Natural killer cell treated with Interleukin-12 subunit alpha and Interleukin-12 subunit beta and Interleukin-15 and Interleukin-18, amount 100 ng/mL, for 72 hours (primary cell): ENCODE data around the gene FBH1. TPM values are rescaled to one million over a fixed set of nuclear protein-coding genes. Genes with fewer than 3 reads are reported as not detected.

Experiments used
- ATAC-seq, 2 donors: fragments of 150-1000 bp; cut with Tn5 transposase in 1 of 2; sonication (Bioruptor Pico), chemical (Tn5 transposase) in 1 of 2; 2 replicates each; pipeline ENCODE4 v1.10.0; 2021
- DNase-seq: peaks from one replicate; pipeline ENCODE4 v3.0.0; 2022; ENCODE audit warnings: low spot score
- H3K27ac Mint-ChIP-seq, 2 donors: 1 replicate in 1 of 2; 2 replicates in 1 of 2; pipeline ENCODE4 v1.8.0; 2022; ENCODE audit warnings: mixed read lengths in 2 of 2, mild to moderate bottlenecking in 1 of 2, moderate library complexity in 1 of 2
- H3K27me3 Mint-ChIP-seq, 2 donors: 1 replicate in 1 of 2; 2 replicates in 1 of 2; pipeline ENCODE4 v1.8.0; 2022; ENCODE audit warnings: mixed read lengths in 2 of 2
- H3K36me3 Mint-ChIP-seq: one replicate; pipeline ENCODE4 v1.8.0; 2022; ENCODE audit warnings: mixed read lengths
- H3K4me1 Mint-ChIP-seq, 2 donors: 1 replicate in 1 of 2; 2 replicates in 1 of 2; pipeline ENCODE4 v1.8.0; 2022; ENCODE audit warnings: low read depth in 2 of 2, mixed read lengths in 2 of 2, mild to moderate bottlenecking in 1 of 2
- H3K4me3 Mint-ChIP-seq: one replicate; pipeline ENCODE4 v1.8.0; 2022; ENCODE audit warnings: mixed read lengths
- H3K9me3 Mint-ChIP-seq: 2 replicates; pipeline ENCODE4 v1.8.0; 2022; ENCODE audit warnings: mixed read lengths
- total RNA-seq, 2 donors: library from RNA; stranded (reverse); gene quantifications; one replicate each; pipeline ENCODE4 v1.2.3, GENCODE V29; 2022

The FBH1 gene
- total RNA-seq, 2 donors from 2014 or later: 65.3 to 99.9 TPM

GRCh38 chr10:5888843-5889623 lies 1.0 kb upstream of the FBH1 start:
- ATAC-seq (peak; percentile 24 to 41), DNase-seq (peak; percentile 72)
- peak overlapping the region; percentile 56 for H3K27ac Mint-ChIP-seq
- H3K9me3 Mint-ChIP-seq: no peaks in the 10 kb centered on the region
- H3K4me1 Mint-ChIP-seq: peaks cover 34 to 40% of the 10 kb centered on the region in 2 donors
- H3K27me3 Mint-ChIP-seq: no peaks in the 10 kb centered on the region
- H3K4me3 Mint-ChIP-seq: peak overlapping the region; percentile 87
- H3K36me3 Mint-ChIP-seq: peaks cover 17% of the 10 kb centered on the region

GRCh38 chr10:5890452-5890915 lies 441 bp downstream of the FBH1 start:
- Mint-ChIP-seq H3K27ac (peak overlapping the region; percentile 48 to 78), H3K4me1 (peaks cover 38 to 45% of the 10 kb centered on the region in 2 donors), H3K9me3 (no peaks in the 10 kb centered on the region), H3K4me3 (peak overlapping the region; percentile 92), H3K36me3 (peaks cover 20% of the 10 kb centered on the region), H3K27me3 (no peaks in the 10 kb centered on the region)
- peak in 1 of 2 donors; percentile 8 for ATAC-seq
- no peak for DNase-seq

GRCh38 chr10:5891009-5891408 lies 966 bp downstream of the FBH1 start:
- Mint-ChIP-seq H3K27me3 (no peaks in the 10 kb centered on the region), H3K27ac (peak overlapping the region; percentile 48 to 78), H3K9me3 (no peaks in the 10 kb centered on the region), H3K4me3 (peak overlapping the region; percentile 92), H3K36me3 (peaks cover 18% of the 10 kb centered on the region), H3K4me1 (peaks cover 43 to 50% of the 10 kb centered on the region in 2 donors)
- no peak for ATAC-seq
- DNase-seq: no peak

- peak overlapping the region; percentile 38 for H3K4me3 Mint-ChIP-seq
- H3K27ac Mint-ChIP-seq: peak overlapping the region in 1 of 2 donors; percentile 78
These were observed 2.0 kb downstream of the FBH1 start for GRCh38 chr10:5892007-5892406.

GRCh38 chr10:5893321-5893720 lies 3.3 kb downstream of the FBH1 start:
- Mint-ChIP-seq H3K36me3 (peaks cover 29% of the 10 kb centered on the region), H3K27me3 (no peaks in the 10 kb centered on the region), H3K27ac (no peak overlapping the region), H3K4me1 (peaks cover 48 to 61% of the 10 kb centered on the region in 2 donors), H3K9me3 (peaks cover 3% of the 10 kb centered on the region), H3K4me3 (peak overlapping the region; percentile 1)
- DNase-seq (no peak), ATAC-seq (no peak)

More at GRCh38 chr10:5892007-5892406, 2.0 kb downstream of the FBH1 start:
- no peaks in the 10 kb centered on the region for H3K27me3 Mint-ChIP-seq
- peaks cover 18% of the 10 kb centered on the region for H3K36me3 Mint-ChIP-seq
- H3K9me3 Mint-ChIP-seq: no peaks in the 10 kb centered on the region
- DNase-seq (no peak), ATAC-seq (no peak)
- peaks cover 47 to 60% of the 10 kb centered on the region in 2 donors for H3K4me1 Mint-ChIP-seq

GRCh38 chr10:5894403-5894802 lies 4.4 kb downstream of the FBH1 start:
- Mint-ChIP-seq H3K36me3 (peaks cover 29% of the 10 kb centered on the region), H3K27me3 (no peaks in the 10 kb centered on the region), H3K9me3 (peaks cover 3% of the 10 kb centered on the region), H3K27ac (peak overlapping the region in 1 of 2 donors; percentile 19), H3K4me3 (no peak overlapping the region), H3K4me1 (peaks cover 46 to 56% of the 10 kb centered on the region in 2 donors)
- DNase-seq: no peak
- ATAC-seq: no peak

- no peak for ATAC-seq
- Mint-ChIP-seq H3K36me3 (peaks cover 29% of the 10 kb centered on the region), H3K4me3 (no peak overlapping the region), H3K9me3 (peaks cover 3% of the 10 kb centered on the region), H3K4me1 (peaks cover 46 to 56% of the 10 kb centered on the region in 2 donors), H3K27ac (peak overlapping the region in 1 of 2 donors; percentile 54), H3K27me3 (no peaks in the 10 kb centered on the region)
- DNase-seq: no peak
These were observed 4.8 kb downstream of the FBH1 start for GRCh38 chr10:5894873-5895272.

GRCh38 chr10:5895365-5895764 lies 5.3 kb downstream of the FBH1 start:
- Mint-ChIP-seq H3K36me3 (peaks cover 29% of the 10 kb centered on the region), H3K4me3 (no peak overlapping the region), H3K4me1 (peaks cover 46 to 56% of the 10 kb centered on the region in 2 donors)

GRCh38 chr10:5895804-5896203 lies 5.8 kb downstream of the FBH1 start:
- peaks cover 43 to 53% of the 10 kb centered on the region in 2 donors for H3K4me1 Mint-ChIP-seq
- no peak for ATAC-seq
- no peak overlapping the region for H3K4me3 Mint-ChIP-seq

More at GRCh38 chr10:5895365-5895764, 5.3 kb downstream of the FBH1 start:
- DNase-seq (no peak), ATAC-seq (no peak)
- Mint-ChIP-seq H3K9me3 (peaks cover 3% of the 10 kb centered on the region), H3K27ac (peak overlapping the region; percentile 54 to 57), H3K27me3 (no peaks in the 10 kb centered on the region)

GRCh38 chr10:5896208-5897052 lies 6.4 kb downstream of the FBH1 start:
- no peak overlapping the region for H3K4me3 Mint-ChIP-seq
- H3K36me3 Mint-ChIP-seq: peaks cover 29% of the 10 kb centered on the region
- peaks cover 3% of the 10 kb centered on the region for H3K9me3 Mint-ChIP-seq
- H3K27me3 Mint-ChIP-seq: no peaks in the 10 kb centered on the region
- ATAC-seq (no peak), DNase-seq (no peak)
- H3K4me1 Mint-ChIP-seq: peaks cover 38 to 46% of the 10 kb centered on the region in 2 donors
- peak overlapping the region; percentile 54 to 57 for H3K27ac Mint-ChIP-seq

More at GRCh38 chr10:5895804-5896203, 5.8 kb downstream of the FBH1 start:
- H3K36me3 Mint-ChIP-seq: peaks cover 29% of the 10 kb centered on the region
- peak overlapping the region; percentile 54 to 57 for H3K27ac Mint-ChIP-seq
- DNase-seq: no peak
- peaks cover 3% of the 10 kb centered on the region for H3K9me3 Mint-ChIP-seq
- no peaks in the 10 kb centered on the region for H3K27me3 Mint-ChIP-seq

- Mint-ChIP-seq H3K4me3 (no peak overlapping the region), H3K27ac (no peak overlapping the region)
- DNase-seq: no peak
These were observed 7.0 kb downstream of the FBH1 start for GRCh38 chr10:5897053-5897340.

GRCh38 chr10:5897504-5897903 lies 7.5 kb downstream of the FBH1 start:
- ATAC-seq: no peak
- H3K9me3 Mint-ChIP-seq: peaks cover 3% of the 10 kb centered on the region
- H3K27ac Mint-ChIP-seq: no peak overlapping the region
- no peaks in the 10 kb centered on the region for H3K27me3 Mint-ChIP-seq
- peaks cover 23% of the 10 kb centered on the region for H3K36me3 Mint-ChIP-seq
- no peak overlapping the region for H3K4me3 Mint-ChIP-seq
- no peak for DNase-seq
- H3K4me1 Mint-ChIP-seq: peaks cover 29 to 37% of the 10 kb centered on the region in 2 donors

More at GRCh38 chr10:5897053-5897340, 7.0 kb downstream of the FBH1 start:
- Mint-ChIP-seq H3K27me3 (no peaks in the 10 kb centered on the region), H3K36me3 (peaks cover 27% of the 10 kb centered on the region), H3K4me1 (peaks cover 34 to 42% of the 10 kb centered on the region in 2 donors), H3K9me3 (peaks cover 3% of the 10 kb centered on the region)
- ATAC-seq: no peak

GRCh38 chr10:5898163-5898562 lies 8.1 kb downstream of the FBH1 start:
- no peak for ATAC-seq
- H3K4me1 Mint-ChIP-seq: peaks cover 26 to 33% of the 10 kb centered on the region in 2 donors
- peaks cover 3% of the 10 kb centered on the region for H3K9me3 Mint-ChIP-seq
- no peak overlapping the region for H3K4me3 Mint-ChIP-seq
- no peak for DNase-seq
- H3K27ac Mint-ChIP-seq: no peak overlapping the region
- peaks cover 23% of the 10 kb centered on the region for H3K36me3 Mint-ChIP-seq
- no peaks in the 10 kb centered on the region for H3K27me3 Mint-ChIP-seq

GRCh38 chr10:5900247-5900646 lies 10.2 kb downstream of the FBH1 start:
- peaks cover 25 to 36% of the 10 kb centered on the region in 2 donors for H3K4me1 Mint-ChIP-seq
- H3K36me3 Mint-ChIP-seq: peaks cover 17% of the 10 kb centered on the region
- DNase-seq: no peak

More at GRCh38 chr10:5900247-5900646, 10.2 kb downstream of the FBH1 start:
- H3K27ac Mint-ChIP-seq: no peak overlapping the region
- H3K9me3 Mint-ChIP-seq: peaks cover 3% of the 10 kb centered on the region
- H3K4me3 Mint-ChIP-seq: no peak overlapping the region
- no peaks in the 10 kb centered on the region for H3K27me3 Mint-ChIP-seq
- ATAC-seq: no peak
